HG03196 (cell line): ENCODE results near the gene CDC5L.

ENCODE experiments used
- ATAC-seq: cut with Tn5 transposase; IDR thresholded peaks from one replicate; pipeline ENCODE4 v1.9.1; 2021; ENCODE audit not compliant: unreplicated experiment

CDC5L gene

GRCh38 chr6:44495036-44495901 is 107.8 kb downstream of the CDC5L start:
- ATAC-seq, result no peak

DNA sequence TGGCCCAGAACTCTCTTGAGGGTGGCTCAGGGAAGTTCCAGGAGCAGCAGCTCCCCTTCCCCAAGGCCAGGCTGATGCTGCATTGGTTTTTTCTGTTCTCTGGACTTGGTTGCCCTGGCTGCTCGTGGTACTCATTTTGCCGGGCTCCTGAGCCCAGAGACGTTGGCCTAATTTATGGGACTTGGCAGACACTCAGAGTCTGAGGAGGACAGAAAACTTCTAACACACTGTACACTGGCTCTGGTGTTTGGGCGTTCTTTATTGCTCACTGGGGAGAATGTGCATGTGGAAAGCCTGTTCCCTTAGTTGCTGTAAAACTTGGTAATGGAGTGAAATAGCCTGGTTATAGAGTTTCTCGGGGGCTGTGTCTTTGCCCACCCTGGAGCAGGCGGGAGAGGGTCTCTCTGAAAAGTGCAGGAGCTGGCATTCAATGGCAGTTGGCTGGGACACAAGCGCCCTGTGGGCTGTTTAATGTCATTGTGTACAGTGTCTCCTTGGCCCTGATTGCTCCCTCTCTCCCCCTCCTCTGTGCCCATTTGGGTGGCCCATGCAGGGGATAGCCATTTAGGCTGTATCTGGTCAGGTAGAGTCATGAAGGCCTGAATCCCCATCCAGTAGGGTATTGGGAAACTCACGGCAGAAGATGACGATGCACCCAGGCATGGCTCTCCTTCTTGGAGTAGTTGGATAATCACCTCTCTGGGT is 109.3 kb downstream of the CDC5L start:
- ATAC-seq, result no peak

DNA sequence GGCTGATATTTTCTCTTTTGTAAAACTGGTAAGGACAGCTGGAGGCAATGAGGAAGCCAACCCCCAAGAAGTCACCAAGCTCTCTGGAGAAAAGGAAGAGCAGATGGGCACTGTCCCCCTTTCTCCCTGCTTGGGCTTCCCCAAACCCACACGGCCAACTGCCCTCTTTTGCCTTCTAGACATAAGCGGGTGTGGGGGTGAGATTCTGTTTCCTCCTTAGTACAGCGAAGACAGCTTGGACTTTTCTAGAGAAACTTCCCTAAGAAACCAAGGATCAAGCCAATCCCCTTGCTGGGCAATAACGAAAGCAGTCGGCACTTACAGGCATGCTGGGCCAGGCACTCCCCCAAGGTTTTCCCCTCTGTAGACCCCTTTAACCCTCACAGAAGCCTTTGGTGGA is 110.3 kb downstream of the CDC5L start:
- no peak for ATAC-seq

- no peak for ATAC-seq
Measured at GRCh38 chr6:44498436-44498835, 110.9 kb downstream of the CDC5L start.

DNA sequence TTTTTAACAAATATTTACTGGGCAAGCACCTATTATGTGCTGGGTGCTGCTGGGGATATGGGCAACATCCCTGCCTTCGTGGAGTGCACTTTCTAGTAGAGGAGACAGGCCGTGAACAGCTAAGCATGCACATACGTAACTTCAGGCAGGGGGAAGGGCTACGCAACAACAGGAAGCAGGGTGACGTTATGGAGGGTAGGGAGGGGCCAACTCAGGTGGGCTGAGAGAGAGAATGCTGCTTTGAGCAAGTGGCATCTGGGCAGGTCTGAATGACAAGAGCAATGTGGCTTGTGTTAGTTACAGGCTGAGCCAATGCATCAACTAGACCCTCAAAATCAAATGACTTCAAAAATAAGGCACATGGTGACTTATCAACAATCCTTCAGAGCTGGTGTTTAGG is 112.1 kb downstream of the CDC5L start:
- no peak for ATAC-seq
